OCI-M2 (cell line): ENCODE data around the gene SLCO3A1.

Experiments
- DNase-seq: peaks from one replicate; lab custom pipeline; 2025; ENCODE audit not compliant: unreplicated experiment; lab: John Stamatoyannopoulos, UW

Gene SLCO3A1

DNA sequence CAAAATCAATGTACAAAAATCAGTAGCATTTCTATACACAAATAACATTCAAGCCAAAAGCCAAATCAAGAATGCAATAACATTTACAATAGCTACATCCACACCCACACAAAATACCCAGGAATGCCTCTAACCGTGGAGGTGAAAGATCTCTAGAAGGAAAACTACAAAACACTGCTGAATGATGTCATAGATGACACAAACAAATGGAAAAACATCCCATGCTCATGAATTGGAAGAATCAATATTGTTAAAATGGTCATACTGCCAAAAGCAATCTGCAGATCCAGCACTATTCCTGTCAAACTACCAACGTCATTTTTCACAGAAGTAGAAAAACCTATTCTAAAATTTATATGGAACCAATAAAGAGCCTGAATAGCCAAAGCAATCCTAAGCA is 143.7 kb downstream of the SLCO3A1 start:
- no peak for DNase-seq

DNA sequence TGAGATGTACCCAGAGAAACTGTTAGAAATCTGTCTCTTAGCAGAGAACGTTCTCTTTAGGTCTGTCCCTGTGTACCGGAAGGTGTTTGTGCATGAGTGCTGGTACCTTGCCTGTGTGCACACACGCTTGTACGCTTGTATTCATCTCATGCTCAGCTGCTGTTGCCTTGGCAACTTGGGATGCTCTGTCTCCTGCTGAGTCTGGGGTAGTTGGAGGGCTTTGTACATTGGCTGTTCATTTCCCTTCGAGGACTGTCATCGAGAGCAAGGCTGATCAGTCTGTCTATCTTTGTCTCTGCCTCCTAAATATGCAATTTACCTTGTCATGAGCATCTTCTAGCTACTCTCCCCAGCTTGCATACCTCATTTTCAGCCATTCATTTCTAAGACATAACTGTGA is 147.2 kb downstream of the SLCO3A1 start:
- DNase-seq = no peak

DNA sequence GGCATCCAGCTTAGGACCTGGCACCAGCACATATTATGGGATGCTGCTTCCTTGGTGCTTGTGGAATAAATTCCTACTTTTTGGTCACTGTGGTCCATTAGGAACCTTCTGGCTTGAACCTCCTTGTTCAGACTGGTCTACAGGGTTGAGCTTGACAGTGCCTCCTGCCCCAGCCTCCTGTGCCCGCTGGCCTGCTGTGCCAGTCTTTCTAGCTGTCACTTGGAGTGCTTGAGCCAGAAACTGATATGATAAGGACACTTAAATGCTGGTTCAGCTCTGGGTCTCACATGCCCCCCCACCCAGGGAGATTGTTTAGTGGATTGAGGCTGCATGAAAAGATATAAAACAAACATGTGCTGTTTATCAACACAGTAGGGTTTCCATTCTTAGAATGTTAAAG is 147.8 kb downstream of the SLCO3A1 start:
- DNase-seq = no peak

DNA sequence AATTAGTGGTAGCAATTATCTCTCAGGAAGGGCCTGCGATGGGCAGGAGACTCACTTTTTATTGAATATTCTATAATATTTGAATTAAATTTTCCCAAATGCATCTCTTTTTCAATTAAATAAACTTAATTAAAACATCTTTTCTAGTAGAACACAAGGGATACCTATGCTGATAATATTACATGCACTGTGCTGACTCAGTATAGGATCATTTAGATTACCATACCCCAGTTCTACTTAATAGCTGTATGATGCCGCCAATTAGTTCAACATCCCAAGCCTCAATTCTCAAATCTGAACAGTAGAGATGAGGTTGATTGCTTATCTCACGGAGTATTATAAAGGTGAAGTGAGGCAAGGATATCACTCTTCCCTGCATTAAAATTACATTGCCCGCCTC is 149.2 kb downstream of the SLCO3A1 start:
- DNase-seq = no peak

DNA sequence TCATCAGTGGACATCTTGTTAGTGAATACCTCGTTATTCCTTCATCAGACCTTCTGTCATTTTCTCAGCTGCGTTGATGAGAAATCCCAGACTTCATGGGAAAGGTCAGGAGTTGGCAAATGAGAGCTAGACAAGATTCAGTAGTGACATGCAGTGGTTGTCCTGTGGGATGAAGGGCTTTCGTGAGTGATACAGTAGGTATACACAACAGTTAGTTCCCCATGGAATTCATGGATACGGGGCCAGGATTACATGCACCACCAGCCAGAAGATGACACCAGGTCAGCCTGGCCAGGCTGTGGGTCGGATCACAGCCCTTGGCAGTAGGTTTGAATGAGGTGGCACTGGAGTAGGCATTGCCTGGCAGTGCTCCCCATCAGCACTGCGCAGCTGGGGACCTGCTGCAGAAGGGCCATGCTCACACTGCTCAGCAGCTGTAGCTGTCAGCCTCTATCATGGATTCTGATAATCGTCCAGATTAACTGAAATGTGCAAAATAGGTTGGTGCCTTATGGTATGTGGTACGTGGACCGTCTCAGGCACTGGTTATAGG is 150.1 kb downstream of the SLCO3A1 start:
- no peak for DNase-seq

DNA sequence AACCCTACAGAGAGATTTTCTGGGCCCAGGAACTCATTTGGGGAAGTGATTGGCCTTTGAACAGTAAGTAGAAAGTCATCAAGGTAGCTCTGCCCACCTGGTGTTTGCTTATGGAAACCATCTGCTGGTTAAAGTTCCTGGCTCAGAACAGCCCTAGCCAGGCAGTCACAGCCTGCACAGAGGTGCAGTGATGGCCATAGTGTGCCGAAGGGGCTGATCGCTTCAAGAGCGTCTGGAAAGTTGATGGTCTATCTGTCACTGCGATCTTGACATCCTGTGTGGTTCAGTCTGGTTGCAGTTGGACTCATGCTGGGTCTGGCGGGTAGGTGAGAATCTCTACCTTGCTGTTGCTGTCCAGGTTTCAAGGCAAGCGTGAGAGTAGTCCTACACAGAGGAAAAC is 151.6 kb downstream of the SLCO3A1 start:
- no peak for DNase-seq

DNA sequence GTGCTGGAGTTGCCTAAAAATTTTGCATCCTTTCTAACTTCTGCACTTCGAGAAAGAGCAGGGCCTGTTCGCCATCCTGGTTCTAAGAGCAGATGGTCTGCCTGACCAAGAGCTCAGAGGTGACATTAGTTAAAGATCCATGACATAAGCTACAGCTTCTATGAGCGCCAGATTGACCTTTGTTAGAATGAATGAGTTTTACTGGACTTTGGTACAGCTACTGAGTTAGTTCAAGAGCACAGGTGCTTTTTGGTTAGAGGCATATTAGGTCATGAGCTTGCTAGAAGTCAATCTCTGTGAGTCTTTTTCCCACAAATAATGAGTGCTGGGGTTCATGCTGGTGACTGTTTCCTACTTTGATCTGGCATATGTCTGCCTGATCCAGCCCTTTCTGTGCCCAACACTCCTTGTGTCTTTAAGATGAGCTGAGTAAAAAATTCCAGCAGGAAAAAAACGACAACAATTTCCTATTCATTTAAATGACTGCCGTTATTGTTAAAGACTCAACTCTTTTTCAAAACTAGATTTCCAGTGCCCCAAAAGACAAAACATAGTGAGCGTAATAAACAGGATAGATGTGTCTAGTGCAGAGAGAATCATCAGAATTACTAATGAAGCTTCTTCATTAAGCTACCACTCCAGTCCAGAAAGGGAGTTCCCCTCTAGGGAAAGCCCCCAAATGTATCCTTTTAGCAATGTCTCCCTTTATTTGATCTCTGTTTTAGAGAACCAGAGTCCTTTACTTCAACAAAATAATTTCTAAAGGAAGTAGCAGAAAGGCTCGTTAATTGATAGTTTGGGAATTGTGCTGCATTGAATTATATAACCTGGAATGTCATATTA is 152.9 kb downstream of the SLCO3A1 start:
- no peak for DNase-seq

DNA sequence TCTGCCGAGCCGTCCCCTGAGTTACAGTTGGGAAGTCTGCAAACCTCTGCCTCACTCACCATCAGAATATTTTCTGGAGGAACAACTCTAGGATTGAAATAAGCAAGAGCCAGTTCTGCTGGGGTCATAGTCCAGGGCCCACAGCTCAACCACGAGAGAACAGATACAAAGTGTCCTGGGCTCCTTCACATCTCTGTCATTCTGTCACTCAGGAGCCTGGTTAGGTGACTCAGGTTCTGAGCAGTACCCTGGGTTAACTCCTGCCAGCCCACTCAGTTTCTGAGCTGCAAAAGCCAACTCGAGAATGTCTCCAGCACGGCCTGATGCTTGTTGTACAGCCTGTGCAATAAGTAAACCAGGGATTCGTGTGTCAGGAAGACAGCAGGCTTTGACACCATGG is 155.7 kb downstream of the SLCO3A1 start:
- no peak for DNase-seq

DNA sequence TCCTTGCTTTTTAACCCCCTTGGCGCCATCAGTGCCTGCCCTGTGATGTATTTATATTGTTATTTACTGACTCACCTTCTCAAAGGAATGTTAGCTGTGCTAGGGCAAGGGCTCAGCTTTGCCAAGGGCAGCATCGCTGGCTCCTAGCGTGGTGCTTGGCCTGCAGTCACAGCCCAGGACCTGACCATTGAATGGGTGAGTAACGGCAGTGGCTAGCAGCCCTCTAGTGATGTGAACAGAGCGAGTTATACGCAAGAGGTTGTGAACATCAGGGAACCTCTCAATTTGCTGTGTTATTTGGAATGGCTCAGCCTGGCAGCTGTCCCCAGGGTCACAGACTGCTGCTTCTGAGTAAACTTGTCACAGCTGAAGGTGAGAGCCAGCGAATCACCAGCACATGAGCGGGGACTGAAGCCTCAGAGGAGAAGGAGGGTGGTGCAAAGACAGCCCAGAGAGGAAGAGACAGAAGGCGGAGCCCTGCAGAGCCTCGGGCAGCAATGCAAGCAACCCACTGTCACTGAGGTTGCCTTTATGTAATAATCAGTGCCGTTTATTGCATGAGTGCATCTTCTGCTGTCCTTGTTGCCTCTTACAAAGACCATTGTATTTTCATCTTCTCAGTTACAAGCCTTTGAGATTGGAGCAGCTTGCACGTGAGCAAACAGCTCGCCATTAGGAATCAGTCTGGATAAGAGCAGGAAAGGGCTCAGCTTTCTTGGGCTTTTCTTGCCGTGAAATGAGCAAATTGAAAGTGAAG is 158.3 kb downstream of the SLCO3A1 start:
- no peak for DNase-seq

DNA sequence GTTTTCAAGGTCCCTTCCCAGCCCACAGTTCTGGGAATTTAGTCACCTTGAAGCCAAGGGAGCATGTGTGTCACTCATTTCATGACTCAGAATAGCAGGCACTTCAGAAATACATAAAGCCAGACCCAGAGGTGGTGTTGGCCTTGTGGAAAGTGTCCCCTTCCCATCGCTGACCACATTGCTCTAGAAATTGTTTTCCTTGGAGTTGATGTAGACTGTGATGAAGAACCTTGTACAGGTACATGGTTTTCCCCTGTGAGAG is 158.8 kb downstream of the SLCO3A1 start:
- DNase-seq = no peak

DNA sequence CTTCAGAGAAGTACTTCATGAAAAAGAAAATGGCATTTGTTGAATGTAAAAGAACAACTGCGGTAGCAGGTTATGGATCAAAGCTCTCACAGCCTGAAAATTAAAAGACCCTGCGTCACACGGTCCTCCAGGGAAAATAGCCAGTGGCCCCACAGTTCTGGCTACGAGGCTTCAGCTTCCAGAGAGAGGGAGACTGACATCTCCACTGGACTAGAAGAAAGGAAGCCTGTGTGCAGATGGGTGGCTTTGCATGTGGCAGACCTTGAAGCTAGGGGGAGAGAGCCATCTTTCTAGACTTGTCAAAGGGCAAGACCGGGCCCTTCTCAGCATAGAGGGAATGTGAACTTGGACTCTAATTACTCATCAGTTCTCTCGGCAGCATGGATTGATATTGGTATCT is 159.4 kb downstream of the SLCO3A1 start:
- no peak for DNase-seq

DNA sequence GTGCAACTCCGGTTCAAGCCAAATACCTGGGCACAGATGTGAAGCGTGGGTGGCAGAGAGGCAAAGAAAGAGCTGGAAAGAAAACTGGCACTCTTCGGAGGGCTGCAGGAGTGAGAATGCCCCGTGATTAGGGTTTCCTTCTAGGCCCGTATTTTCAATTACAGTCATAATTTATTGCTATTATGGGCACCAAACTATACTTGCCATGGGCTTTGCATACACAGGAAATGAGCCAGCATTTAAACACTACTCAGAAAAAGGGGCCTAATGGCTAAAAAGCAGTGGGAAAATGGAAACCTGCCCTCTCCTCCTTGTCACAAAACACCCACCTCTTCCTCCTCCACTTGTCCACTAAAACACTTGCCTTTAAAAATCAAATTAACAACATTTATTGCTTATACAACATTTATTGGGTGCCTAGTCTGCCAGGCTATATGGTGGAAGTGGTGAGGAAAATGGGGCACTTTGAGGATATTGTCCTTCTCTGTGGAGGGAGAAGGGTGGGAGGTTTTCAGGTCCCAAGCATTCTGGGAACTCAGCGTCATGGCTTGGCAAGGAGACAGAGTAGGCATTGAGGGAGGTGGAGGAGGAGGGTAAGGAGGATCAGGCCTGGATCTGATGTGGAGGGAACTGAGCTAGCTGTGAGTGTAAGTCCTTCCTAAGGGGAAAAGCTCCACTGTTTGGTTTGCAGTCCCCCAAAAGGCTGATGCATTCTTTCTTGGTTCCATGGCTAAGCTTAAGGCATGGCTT is 160.9 kb downstream of the SLCO3A1 start:
- DNase-seq = no peak

DNA sequence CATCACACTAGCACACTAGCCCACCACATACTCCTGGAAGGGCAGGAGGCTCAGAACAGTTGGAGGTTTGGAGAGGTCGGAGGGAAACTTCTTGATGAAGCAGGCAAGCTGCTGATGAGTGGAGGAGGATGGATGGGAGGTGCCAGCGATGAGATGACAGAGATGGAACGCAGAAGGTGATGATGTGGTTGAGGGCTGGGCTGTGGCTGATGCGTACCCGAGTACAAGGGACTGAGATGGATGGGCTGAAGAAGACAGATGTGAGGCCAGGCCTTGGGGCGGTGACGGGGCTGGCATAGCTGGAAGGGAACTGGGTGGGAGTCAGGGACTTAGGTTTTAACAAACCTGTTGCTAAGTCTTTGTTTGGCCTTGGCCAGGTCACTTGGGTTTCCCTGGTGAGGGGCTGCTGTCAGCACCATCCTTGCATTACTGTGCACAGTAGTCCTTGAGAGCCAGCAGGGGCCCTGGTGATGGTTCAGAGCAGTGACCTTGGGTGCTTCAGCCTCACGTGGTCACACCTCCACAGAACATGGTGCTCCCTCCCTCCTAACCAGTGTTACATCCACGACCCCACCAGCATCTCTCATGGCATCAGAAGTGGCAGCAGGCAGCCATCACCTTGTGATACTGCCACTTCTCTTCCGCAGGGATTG is 164.5 kb downstream of the SLCO3A1 start:
- DNase-seq = no peak

DNA sequence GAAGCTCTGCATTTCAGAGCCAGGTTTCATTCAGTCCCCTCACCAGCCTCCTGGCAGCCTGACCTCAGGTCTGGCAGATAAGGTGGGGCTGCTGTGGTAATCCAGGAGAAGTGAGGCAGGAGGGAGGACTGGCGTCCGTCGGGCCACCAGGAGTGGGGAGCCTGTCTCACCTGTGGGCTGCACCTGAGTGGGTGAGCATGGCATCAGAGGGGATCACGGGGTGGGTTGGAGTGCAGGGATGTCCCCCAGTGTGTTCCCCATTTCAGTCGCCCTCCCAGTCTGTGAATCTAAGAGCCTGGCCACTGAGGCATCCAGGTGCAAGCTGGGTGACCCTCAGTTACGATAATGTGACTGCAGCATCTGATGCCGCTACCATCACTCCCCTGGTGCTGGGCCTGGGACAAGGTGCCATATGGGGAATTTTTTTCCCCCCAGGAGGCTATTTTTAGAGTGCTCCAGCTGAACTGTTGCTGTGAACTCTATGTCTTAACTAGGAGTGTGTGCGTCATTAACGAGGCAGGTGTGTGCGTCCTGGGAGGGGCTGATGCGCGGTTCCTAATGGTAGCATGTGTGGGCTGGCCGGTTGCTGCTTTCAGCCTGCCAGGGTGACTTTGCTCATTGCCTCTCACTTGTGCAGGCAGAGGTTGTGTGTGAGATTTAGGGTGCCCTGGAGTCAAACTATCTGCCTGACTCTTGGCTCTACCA is 165.2 kb downstream of the SLCO3A1 start:
- no peak for DNase-seq

DNA sequence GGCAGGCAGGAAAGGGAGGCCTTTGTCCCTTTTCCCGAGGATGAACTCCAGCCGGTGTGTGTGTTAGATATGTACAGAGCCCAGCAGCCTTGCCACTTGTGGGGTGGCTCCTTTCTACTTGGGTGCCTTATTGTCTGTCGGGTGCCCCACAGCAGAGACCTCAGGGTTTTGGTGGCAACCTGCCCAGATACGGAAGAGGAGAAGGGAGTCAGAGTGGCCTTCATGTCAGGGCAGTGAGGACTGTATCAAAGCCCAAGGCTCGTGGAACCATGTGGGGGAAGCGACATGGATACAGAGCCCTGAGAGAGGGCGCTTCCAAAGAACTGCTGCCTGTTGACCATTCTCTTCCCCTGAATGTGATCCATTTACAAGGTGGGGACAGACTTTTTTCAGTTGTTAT is 166.2 kb downstream of the SLCO3A1 start:
- DNase-seq = no peak

DNA sequence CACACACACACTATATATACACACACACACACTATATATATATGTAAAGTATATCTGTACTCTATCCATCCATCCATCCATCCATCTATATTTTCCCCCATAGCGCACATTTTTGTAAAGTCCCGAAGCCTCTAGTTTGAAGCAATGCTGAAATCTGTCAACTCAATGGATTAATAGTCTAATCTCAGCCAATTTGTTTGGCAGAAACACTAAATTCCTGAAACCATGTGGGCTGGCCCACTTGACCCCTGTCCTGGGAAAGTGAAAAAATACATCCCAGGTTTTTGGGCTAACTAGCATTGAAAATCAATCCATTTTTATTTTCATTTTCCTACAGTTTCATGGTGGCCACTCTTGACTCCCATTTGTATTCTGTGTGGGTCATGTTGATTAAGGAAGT is 166.7 kb downstream of the SLCO3A1 start:
- no peak for DNase-seq

DNA sequence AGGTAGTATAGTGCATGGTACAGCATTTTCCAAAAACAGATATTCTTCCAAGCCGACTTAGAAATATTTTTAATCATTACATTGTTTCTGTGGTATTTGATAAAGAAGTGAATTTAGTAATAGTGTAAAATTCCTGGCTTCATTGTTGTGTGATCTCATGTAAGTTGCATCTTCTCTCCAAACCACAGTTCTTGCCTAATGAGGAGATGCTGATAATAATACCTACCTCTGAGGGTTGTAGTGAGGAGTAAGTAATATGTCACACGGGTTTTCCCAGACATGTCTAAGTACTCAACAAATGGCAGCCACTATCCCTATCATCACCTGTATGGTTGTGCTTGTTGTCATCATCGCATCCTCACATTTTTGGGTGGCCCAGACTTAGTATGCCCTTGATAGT is 167.3 kb downstream of the SLCO3A1 start:
- DNase-seq = no peak

DNA sequence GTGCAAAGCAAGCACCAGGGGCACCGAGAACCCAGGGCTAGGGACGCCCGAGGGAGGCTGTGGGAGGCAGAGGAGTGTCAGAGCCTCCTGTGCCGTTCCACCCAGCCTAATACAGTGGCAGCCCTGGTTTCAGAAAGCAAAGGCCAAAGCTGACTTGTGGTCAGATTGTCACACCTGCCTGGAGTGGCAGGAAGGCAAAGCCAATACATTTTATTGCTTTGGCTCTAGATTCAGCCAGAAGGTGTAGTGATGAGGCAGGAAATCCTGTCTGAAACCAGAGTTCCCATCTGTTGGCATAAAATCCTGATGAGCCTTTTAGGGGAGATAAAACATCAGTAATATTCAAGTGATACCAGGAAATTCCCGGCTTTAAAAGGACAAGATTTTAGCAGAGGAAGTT is 168.3 kb downstream of the SLCO3A1 start:
- DNase-seq = no peak

DNA sequence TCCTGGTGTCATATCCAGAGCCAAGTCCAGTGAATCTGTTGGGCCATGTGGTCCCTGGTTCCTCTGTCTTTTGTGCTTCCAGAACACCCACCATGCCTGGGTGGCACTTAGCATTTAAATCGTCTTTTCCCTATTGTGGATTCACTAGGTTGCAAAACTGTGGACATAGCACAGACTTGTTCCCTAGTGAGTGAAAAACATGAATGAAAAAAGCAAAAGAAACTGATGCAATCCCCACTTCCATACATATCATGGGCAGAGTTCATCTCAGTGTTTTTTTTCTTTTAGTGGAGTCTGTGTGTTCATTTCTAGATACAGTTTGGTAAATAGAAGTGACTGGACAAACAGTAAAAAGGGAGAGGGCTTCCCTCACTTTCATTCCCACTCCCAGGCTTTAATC is 170.5 kb downstream of the SLCO3A1 start:
- no peak for DNase-seq

DNA sequence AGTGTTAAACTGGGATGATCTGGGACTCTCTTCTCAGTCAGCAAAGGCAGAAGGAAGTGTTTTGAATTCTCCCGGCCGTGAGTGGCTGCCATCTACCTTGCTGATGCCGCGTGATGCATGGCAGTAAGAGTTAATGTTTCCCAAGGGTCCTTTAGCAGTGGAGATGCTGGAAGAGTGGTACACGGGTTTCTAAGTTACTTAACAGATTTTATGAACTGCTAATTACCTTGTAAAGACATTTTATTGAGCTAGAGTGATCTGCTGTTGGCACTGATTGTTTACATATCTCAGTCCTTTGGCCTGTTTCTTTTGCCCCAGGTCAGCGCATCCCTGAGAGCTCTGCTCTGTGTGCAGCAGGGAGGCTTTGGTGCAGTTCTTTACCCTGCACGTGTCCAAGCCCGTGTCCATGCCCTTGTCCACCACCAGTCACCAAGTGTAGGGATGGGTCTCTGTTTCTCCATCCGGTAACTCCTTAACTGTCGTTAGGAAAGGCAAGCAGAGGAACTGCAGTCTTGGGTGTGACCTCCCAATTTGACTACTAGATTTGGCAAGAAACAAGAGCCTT is 172.3 kb downstream of the SLCO3A1 start:
- no peak for DNase-seq

DNA sequence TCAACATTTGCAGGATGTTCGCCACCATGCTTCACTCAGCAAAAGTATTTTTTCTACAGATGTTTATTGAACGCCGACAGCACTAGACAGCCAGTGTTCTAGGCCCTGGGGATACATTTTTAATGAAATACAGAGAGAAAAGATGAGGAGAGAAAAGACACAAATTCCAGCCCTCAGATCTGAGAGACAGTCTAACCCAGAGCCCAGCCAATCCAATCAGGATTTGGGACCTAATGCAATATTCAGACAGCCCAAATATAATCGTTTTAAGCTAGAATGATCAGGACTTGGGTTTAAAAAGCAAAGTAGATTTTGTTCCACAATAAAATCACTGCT is 174.8 kb downstream of the SLCO3A1 start:
- DNase-seq = no peak
